OCI-LY3 (cell line): ENCODE measurements around the gene AUTS2.
A peak's percentile ranks its signal among the peaks of the same experiment; 100 is the strongest.

Source experiments
- H2AFZ ChIP-seq: fragments of 200-600, 300-600 bp; shearing (Covaris generic); 2 replicates; pipeline ENCODE4 v1.6.0; 2014; ENCODE audit warnings: antibody characterized with exemption, low read depth, low read length
- H3K27ac ChIP-seq: fragments of 200-600, 300-600 bp; sonication (generic); 2 replicates; pipeline ENCODE4 v1.5.1; 2014; ENCODE audit warnings: mild to moderate bottlenecking, low read length, moderate library complexity, mixed read lengths
- H3K27me3 ChIP-seq: fragments of 200-600, 300-600 bp; sonication (generic); 2 replicates; pipeline ENCODE4 v1.6.1; 2014; ENCODE audit warnings: low read depth, low read length, mixed read lengths
- H3K36me3 ChIP-seq: fragments of 200-600, 300-600 bp; sonication (generic); replicated peaks from 2 replicates; pipeline ENCODE3; 2014; ENCODE audit warnings: low read depth, low read length, mixed read lengths
- H3K4me1 ChIP-seq: fragments of 300-600, 200-600 bp; sonication (generic); 2 replicates; pipeline ENCODE4 v1.6.1; 2014; ENCODE audit warnings: low read length, mixed read lengths
- H3K4me2 ChIP-seq: fragments of 200-600, 300-600 bp; sonication (generic); 2 replicates; pipeline ENCODE4 v1.6.1; 2014; ENCODE audit warnings: low read length, mixed read lengths
- H3K4me3 ChIP-seq: fragments of 300-600, 200-600 bp; sonication (generic); 2 replicates; pipeline ENCODE4 v1.5.1; 2014; ENCODE audit warnings: antibody characterized with exemption, mild to moderate bottlenecking, low read length, moderate library complexity
- H3K79me2 ChIP-seq: fragments of 300-600, 200-600 bp; shearing (Covaris generic); 2 replicates; pipeline ENCODE4 v1.6.1; 2014; ENCODE audit warnings: mild to moderate bottlenecking, low read length, mixed read lengths
- H3K9ac ChIP-seq: fragments of 300-600, 200-600 bp; shearing (Covaris generic); 2 replicates; pipeline ENCODE4 v1.6.0; 2014; ENCODE audit warnings: mild to moderate bottlenecking, low read length, moderate library complexity
- H3K9me3 ChIP-seq: fragments of 200-600, 300-600 bp; shearing (Covaris generic); 2 replicates; pipeline ENCODE4 v1.6.1; 2014; ENCODE audit warnings: low read length, mixed read lengths; ENCODE audit not compliant: insufficient read depth
- H4K20me1 ChIP-seq: fragments of 200-600, 300-600 bp; sonication (generic); 2 replicates; pipeline ENCODE4 v1.6.1; 2016; ENCODE audit warnings: low read length, mixed read lengths; ENCODE audit not compliant: insufficient read depth
- CTCF ChIP-seq: fragments of 200-600, 300-600 bp; sonication (generic); IDR thresholded peaks from 2 replicates; pipeline ENCODE4 v1.5.1; 2014; ENCODE audit warnings: antibody characterized with exemption, low read length, low read depth
- EZH2phosphoT487 ChIP-seq: fragments of 200-600 bp; shearing (Covaris generic); IDR thresholded peaks from 2 replicates; pipeline ENCODE4 v1.6.1; 2018; ENCODE audit warnings: antibody characterized with exemption, mixed run types, low read depth

The AUTS2 gene

GRCh38 chr7:70695795-70696083 is 1097.5 kb downstream of the AUTS2 start:
- no peak overlapping the region for H3K4me2 ChIP-seq
- no peaks in the 10 kb centered on the region for H3K9me3 ChIP-seq
- TF ChIP-seq EZH2phosphoT487 (no peak), CTCF (no peak)
- no peaks in the 10 kb centered on the region for H4K20me1 ChIP-seq
- H3K36me3 ChIP-seq = no peaks in the 10 kb centered on the region
- no peak overlapping the region for H3K4me3 ChIP-seq
- no peaks in the 10 kb centered on the region for H3K27me3 ChIP-seq
- H3K4me1 ChIP-seq = no peaks in the 10 kb centered on the region
- H3K27ac ChIP-seq = no peak overlapping the region
- H3K9ac ChIP-seq = no peak overlapping the region
- no peaks in the 10 kb centered on the region for H3K79me2 ChIP-seq
- H2AFZ ChIP-seq = no peak overlapping the region

DNA sequence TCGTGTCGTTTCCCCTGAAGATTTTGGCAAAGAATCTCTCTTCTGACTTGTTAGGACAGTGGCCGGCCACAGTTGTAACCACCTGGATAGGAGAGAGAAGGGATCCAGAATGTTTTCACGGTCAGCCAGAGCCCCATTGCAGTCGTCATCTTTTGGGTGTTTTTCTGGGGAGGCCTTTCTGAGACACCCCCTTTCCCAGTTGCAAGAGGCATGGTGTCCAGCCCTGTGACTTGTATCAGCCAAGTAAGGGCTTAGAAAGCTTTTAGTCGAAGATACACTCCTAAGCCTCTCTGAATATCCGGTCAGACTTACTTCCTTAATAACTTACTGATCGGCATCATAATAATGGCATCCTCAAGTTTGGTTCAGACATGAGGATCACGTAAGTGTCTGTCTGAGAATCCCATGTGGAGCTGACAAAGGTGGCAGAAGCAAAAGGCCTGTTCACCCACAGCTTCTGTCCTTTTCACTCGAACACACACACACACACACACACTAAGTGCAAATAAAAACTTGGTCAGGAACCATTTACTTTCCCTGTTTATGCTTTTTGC is 1098.0 kb downstream of the AUTS2 start:
- H3K27me3 ChIP-seq = no peaks in the 10 kb centered on the region
- H3K4me3 ChIP-seq = no peak overlapping the region
- H3K9ac ChIP-seq = no peak overlapping the region
- no peaks in the 10 kb centered on the region for H4K20me1 ChIP-seq
- H3K9me3 ChIP-seq = no peaks in the 10 kb centered on the region
- no peak overlapping the region for H3K4me2 ChIP-seq
- no peak overlapping the region for H3K27ac ChIP-seq
- no peaks in the 10 kb centered on the region for H3K36me3 ChIP-seq
- H2AFZ ChIP-seq = no peak overlapping the region
- H3K4me1 ChIP-seq = no peaks in the 10 kb centered on the region
- TF ChIP-seq EZH2phosphoT487 (no peak), CTCF (no peak)
- no peaks in the 10 kb centered on the region for H3K79me2 ChIP-seq

DNA sequence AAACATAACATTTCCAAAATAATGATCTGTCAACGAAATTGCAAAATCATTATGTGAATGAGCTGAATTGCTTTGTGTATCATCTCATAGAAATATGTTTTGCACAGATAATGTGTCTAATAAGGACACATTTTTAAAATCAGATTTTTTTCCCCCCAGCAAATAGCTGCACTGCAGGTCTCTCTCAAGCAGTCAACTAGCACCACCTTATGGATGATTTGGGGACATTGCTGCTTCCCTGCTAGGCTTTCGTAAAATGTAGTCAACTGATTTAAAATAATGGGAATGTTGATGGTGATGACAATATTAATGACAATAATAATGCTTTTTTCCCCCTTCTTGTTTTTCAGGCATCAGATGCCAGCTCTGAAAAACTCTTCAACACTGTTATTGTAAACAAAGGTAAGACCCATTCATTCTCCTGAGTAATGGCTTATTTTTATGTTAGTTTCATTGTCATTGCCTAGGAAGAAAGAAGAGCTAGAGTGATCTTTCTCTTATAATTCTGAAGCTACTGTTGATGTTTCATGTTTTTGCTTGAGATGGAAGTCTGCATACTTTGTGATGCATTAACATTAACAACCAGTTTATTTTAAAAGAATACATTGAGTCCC is 1100.1 kb downstream of the AUTS2 start:
- Histone ChIP-seq H3K9ac (no peak overlapping the region), H3K9me3 (no peaks in the 10 kb centered on the region), H3K27ac (no peak overlapping the region), H3K79me2 (no peaks in the 10 kb centered on the region), H3K4me3 (no peak overlapping the region), H2AFZ (no peak overlapping the region), H3K27me3 (no peaks in the 10 kb centered on the region), H3K4me1 (no peaks in the 10 kb centered on the region), H3K36me3 (no peaks in the 10 kb centered on the region), H4K20me1 (no peaks in the 10 kb centered on the region), H3K4me2 (no peak overlapping the region)
- TF ChIP-seq CTCF = peak; percentile 73
- TF ChIP-seq EZH2phosphoT487 = no peak

DNA sequence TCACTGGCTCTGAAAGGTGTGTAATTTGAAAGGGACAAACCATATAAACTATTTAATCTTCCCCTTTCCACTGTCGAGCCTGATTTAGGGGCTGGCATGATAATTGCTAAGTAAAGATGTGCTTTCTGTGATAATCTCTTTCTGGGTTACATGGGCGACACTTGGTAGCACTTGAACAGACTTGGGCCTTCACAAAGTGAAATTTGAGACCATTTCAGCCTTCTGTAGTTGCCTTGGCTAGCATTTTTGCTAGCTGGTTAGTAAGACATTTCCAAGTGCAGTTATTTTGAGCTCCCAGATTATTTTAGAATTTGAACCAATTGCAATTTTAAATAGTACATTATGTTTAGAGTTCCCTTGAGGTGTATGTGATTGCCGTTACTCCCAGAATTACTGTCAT is 1101.0 kb downstream of the AUTS2 start:
- H3K9me3 ChIP-seq = no peaks in the 10 kb centered on the region
- no peaks in the 10 kb centered on the region for H4K20me1 ChIP-seq
- no peak overlapping the region for H3K4me3 ChIP-seq
- no peak overlapping the region for H2AFZ ChIP-seq
- H3K9ac ChIP-seq = no peak overlapping the region
- no peaks in the 10 kb centered on the region; the same call in 1 of the 2 replicates for H3K27me3 ChIP-seq
- no peaks in the 10 kb centered on the region for H3K79me2 ChIP-seq
- H3K27ac ChIP-seq = no peak overlapping the region
- H3K4me1 ChIP-seq = no peaks in the 10 kb centered on the region
- H3K4me2 ChIP-seq = no peak overlapping the region
- TF ChIP-seq EZH2phosphoT487 = no peak
- no peak for TF ChIP-seq CTCF
- H3K36me3 ChIP-seq = no peaks in the 10 kb centered on the region
